Activated T-cell treated with anti-CD3 and anti-CD28 coated beads, Interleukin-2, amount 50 U/mL, for 1 hour (primary cell): Measurements from ENCODE around the gene NPFFR1.

Source experiments
- DNase-seq: peaks from one replicate; pipeline ENCODE4 v3.0.0-alpha.2; 2020

The NPFFR1 gene

DNA sequence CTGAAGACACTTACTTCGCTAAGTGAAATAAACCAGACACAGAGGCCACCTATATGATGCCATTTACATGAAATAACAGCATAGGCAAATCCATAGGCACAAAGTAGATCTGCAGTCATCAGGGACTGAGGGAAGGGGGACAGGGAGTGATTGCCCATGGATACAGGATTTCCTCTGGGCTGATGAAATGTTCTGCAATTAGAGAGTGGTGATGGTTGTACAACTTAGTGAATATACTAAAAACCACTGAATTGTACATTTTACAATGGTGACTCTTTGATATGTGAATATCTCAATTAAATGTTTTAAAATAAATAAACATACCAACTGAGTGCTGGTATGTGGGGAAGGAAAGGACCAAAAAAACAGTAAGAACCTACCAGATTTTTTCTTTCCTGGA lies 70.9 kb downstream of the NPFFR1 start:
- no peak for DNase-seq

- DNase-seq: no peak
Measured at GRCh38 chr10:70212277-70212676, 71.5 kb downstream of the NPFFR1 start.

DNA sequence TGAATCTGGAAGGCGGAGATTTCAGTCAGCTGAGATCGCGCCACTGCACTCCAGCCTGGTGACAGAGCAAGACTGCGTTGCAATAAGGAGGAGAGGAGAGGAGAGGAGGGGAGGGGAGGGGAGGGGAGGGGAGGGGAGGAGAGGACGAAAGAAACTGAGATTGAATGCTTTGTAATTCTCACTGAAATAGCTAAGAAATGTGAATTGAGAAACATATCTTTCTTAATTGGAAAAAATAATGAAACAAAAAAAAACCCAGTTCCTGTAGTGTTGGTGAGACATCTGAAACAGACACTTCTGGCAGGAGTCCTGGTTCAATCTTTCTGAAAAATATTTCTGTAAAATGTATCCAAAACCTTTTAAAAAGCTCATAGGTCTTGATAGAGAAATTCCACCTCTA lies 77.0 kb downstream of the NPFFR1 start:
- DNase-seq: no peak

DNA sequence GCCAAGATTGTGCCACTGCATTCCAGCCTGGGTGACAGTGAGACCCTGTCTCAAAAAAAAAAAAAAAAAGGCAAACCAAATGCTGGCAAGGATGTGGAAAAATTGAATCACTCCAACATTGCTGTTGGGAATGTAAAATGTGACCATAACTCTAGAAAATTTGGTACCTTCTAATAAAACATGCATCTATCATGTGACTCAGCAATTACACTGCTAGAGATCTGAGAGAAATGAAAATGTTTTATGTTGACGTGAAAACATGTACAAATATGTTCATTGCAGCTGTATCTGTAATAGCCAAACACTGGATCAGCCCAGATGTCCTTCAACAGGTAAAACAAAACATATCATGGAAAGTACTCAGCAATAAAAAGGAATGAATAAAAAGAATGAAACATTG lies 82.7 kb downstream of the NPFFR1 start:
- no peak for DNase-seq

DNA sequence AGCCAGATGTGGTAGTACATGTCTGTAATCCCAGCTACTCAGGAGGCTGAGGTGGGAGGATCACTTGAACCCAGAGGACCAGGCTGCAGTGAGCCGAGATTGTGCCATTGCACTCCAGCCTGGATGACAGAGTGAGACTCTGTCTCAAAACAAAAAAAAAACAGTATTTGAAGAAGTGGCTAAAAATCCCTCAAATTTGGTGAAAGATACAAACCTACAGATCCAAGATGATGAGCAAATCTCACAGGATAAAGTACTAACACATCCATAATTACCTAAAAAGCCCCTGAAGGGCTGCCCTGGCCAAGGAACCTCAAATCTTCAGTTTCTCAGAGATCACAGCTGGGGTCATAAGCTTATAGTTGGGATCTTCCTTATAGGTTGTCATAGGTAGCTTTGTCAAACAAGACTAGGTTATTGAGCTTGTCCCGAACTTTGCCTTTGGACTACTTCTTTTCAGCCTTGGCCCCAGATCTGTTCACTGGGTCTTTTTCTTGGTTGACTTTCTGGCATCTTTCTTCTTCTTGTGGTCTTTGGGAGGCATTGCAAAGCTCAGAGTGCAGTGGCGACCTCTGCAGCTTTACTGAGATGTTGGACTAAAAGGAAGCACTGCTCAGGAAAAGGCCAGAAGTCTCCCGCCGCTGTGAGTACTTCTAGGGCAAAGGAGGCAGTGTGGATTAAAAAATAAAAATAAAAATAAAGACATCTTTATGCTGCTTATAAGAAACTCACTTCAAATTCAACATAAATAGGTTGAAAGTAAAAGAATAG lies 84.9 kb downstream of the NPFFR1 start:
- DNase-seq: no peak
